Measurements from ENCODE around the gene CFB.
"Not testable (repeated sequence)": the region's sequence is repeated elsewhere in the genome, so short reads cannot be mapped to it uniquely, and the experiment has no call there.

The CFB gene

GRCh38 chr6:31972709-31973350, 26.9 kb downstream of the CFB start:
- no peak for TF ChIP-seq TSHZ2 (CRISPR knock-in tag; IDR thresholded peaks at IDR 0.05)
- TF ChIP-seq ZFP3 (CRISPR knock-in tag; IDR thresholded peaks at IDR 0.05) = 0 out of 2 replicates have a peak, but pooled peaks have one; percentile 13
- TF ChIP-seq, protein P1, sequence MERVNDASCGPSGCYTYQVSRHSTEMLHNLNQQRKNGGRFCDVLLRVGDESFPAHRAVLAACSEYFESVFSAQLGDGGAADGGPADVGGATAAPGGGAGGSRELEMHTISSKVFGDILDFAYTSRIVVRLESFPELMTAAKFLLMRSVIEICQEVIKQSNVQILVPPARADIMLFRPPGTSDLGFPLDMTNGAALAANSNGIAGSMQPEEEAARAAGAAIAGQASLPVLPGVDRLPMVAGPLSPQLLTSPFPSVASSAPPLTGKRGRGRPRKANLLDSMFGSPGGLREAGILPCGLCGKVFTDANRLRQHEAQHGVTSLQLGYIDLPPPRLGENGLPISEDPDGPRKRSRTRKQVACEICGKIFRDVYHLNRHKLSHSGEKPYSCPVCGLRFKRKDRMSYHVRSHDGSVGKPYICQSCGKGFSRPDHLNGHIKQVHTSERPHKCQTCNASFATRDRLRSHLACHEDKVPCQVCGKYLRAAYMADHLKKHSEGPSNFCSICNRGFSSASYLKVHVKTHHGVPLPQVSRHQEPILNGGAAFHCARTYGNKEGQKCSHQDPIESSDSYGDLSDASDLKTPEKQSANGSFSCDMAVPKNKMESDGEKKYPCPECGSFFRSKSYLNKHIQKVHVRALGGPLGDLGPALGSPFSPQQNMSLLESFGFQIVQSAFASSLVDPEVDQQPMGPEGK (CRISPR knock-in tag; IDR thresholded peaks at IDR 0.05; ENCODE audit: borderline replicate concordance) = no peak
- TF ChIP-seq CSDC2 (CRISPR knock-in tag; IDR thresholded peaks at IDR 0.05) = no peak
- TF ChIP-seq ARNTL (CRISPR knock-in tag; IDR thresholded peaks at IDR 0.05; ENCODE audit: borderline replicate concordance, low read depth) = no peak
- ATAC-seq = 0 out of 3 replicates have a peak, but pooled peaks have one; percentile 1

DNA sequence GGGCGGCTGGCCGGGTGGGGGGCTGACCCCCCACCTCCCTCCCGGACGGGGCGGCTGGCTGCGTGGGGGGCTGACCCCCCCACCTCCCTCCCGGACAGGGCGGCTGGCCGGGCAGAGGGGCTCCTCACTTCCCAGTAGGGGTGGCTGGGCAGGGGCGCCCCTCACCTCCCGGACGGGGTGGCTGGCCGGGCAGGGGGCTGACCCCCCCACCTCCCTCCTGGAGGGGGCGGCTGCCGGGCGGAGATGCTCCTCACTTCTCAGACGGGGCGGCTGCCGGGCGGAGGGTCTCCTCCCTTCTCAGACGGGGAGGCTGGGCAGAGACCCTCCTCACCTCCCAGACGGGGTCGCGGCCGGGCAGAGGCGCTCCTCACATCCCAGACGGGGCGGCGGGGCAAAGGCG, 30.2 kb downstream of the CFB start:
- ATAC-seq = not testable (repeated sequence)

DNA sequence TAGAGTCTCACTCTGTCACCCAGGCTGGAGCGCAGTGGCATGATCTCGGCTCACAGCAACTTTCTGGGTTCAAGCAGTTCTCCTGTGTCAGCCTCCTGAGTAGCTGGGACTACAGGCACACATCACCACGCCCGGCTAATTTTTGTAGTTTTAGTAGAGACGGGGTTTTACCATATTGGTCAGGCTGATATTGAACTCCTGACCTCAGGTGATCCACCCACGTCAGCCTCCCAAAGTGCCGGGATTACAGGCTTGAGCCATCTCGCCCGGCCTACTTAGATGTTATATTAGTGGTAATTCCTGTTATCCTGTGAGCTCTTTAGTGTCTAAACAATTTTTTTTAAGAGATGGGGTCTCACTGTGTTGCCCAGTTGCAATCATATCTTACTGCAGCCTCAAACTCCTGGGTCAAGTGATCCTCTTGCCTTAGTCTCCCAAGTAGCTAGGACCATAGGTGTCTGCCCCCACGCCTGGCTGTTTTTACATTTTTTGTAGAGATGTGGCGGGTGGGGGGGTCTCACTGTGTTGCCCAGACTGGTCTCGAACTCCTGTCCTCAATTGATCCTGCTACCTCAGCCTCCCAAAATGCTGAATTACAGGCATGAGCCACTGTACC, 32.0 kb downstream of the CFB start:
- ATAC-seq = no peak
- TF ChIP-seq TCF4 (CRISPR knock-in tag; IDR thresholded peaks at IDR 0.05; ENCODE audit: borderline replicate concordance) (no peak), ZFP3 (CRISPR knock-in tag; IDR thresholded peaks at IDR 0.05) (no peak), TOX (CRISPR knock-in tag; IDR thresholded peaks at IDR 0.05; ENCODE audit: borderline replicate concordance) (no peak), ZNF565 (CRISPR knock-in tag; conservative IDR thresholded peaks at IDR 0.05; ENCODE audit: low read depth) (no peak), SNAI2 (CRISPR knock-in tag; IDR thresholded peaks at IDR 0.05) (no peak), ZFP30 (CRISPR knock-in tag; IDR thresholded peaks at IDR 0.05) (no peak), ZC3H10 (CRISPR knock-in tag; IDR thresholded peaks at IDR 0.05) (no peak), ARNTL (CRISPR knock-in tag; IDR thresholded peaks at IDR 0.05; ENCODE audit: borderline replicate concordance, low read depth) (no peak), ISL1 (CRISPR knock-in tag; IDR thresholded peaks at IDR 0.05) (no peak), RARB (CRISPR knock-in tag; IDR thresholded peaks at IDR 0.05) (no peak), ZNF70 (CRISPR knock-in tag; IDR thresholded peaks at IDR 0.05) (no peak)

- ATAC-seq = no peak
Observed at GRCh38 chr6:31978831-31979230, 32.9 kb downstream of the CFB start.

GRCh38 chr6:31979238-31979898, 33.5 kb downstream of the CFB start:
- no peak for ATAC-seq
- TF ChIP-seq, protein P1 (CRISPR knock-in tag; IDR thresholded peaks at IDR 0.05; ENCODE audit: borderline replicate concordance) = no peak
- TF ChIP-seq, protein P2, sequence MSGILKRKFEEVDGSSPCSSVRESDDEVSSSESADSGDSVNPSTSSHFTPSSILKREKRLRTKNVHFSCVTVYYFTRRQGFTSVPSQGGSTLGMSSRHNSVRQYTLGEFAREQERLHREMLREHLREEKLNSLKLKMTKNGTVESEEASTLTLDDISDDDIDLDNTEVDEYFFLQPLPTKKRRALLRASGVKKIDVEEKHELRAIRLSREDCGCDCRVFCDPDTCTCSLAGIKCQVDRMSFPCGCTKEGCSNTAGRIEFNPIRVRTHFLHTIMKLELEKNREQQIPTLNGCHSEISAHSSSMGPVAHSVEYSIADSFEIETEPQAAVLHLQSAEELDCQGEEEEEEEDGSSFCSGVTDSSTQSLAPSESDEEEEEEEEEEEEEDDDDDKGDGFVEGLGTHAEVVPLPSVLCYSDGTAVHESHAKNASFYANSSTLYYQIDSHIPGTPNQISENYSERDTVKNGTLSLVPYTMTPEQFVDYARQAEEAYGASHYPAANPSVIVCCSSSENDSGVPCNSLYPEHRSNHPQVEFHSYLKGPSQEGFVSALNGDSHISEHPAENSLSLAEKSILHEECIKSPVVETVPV (CRISPR knock-in tag; IDR thresholded peaks at IDR 0.05) = no peak
- TF ChIP-seq ZNF70 (CRISPR knock-in tag; IDR thresholded peaks at IDR 0.05) = no peak
- no peak for TF ChIP-seq ZNF565 (CRISPR knock-in tag; conservative IDR thresholded peaks at IDR 0.05; ENCODE audit: low read depth)
- no peak for TF ChIP-seq TOX (CRISPR knock-in tag; IDR thresholded peaks at IDR 0.05; ENCODE audit: borderline replicate concordance)
- TF ChIP-seq TSHZ2 (CRISPR knock-in tag; IDR thresholded peaks at IDR 0.05) = no peak
- no peak for TF ChIP-seq OSR1 (CRISPR knock-in tag; IDR thresholded peaks at IDR 0.05)

More at GRCh38 chr6:31978831-31979230, 32.9 kb downstream of the CFB start:
- TF ChIP-seq ZNF565 (CRISPR knock-in tag; conservative IDR thresholded peaks at IDR 0.05; ENCODE audit: low read depth) = no peak
- no peak for TF ChIP-seq RARB (CRISPR knock-in tag; IDR thresholded peaks at IDR 0.05)
- TF ChIP-seq PPARA (CRISPR knock-in tag; IDR thresholded peaks at IDR 0.05; ENCODE audit: borderline replicate concordance) = no peak

DNA sequence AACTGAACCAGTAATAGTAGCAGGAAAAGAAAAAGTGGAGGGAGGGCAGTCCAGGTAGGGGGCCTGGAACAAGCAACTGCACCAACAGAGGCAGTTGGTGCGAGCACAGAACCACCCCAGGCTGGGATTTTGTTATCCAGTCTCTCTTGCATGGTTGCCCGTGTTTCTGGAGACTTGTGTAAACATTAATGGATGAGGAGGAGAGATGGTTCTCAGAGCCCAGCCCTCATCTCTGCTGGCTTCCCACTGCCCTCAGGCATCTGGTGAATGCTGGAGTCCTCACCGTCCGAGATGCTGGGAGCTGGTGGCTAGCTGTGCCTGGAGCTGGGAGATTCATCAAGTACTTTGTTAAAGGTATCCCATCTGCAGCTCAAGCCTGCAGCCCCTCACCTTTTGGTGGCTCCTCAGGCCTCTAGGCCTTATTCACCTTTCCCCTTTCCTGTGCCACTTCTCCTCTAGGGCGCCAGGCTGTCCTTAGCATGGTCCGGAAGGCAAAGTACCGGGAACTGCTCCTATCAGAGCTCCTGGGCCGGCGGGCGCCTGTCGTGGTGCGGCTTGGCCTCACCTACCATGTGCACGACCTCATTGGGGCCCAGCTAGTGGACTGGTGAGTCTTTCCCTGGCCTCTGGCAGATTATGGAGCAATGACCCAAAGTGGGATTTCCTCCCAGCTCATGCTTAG, 34.4 kb downstream of the CFB start:
- not testable (repeated sequence) for ATAC-seq

- ATAC-seq = not testable (repeated sequence)
Observed at GRCh38 chr6:31980998-31981397, 35.1 kb downstream of the CFB start.
